NCI-H2227 (cell line): ENCODE measurements around the gene S100A4.
A peak's percentile ranks its signal among the peaks of the same experiment; 100 is the strongest.

Experiments
- DNase-seq: peaks from one replicate; lab custom pipeline; 2025; ENCODE audit not compliant: unreplicated experiment; lab: John Stamatoyannopoulos, UW

S100A4 gene

DNA sequence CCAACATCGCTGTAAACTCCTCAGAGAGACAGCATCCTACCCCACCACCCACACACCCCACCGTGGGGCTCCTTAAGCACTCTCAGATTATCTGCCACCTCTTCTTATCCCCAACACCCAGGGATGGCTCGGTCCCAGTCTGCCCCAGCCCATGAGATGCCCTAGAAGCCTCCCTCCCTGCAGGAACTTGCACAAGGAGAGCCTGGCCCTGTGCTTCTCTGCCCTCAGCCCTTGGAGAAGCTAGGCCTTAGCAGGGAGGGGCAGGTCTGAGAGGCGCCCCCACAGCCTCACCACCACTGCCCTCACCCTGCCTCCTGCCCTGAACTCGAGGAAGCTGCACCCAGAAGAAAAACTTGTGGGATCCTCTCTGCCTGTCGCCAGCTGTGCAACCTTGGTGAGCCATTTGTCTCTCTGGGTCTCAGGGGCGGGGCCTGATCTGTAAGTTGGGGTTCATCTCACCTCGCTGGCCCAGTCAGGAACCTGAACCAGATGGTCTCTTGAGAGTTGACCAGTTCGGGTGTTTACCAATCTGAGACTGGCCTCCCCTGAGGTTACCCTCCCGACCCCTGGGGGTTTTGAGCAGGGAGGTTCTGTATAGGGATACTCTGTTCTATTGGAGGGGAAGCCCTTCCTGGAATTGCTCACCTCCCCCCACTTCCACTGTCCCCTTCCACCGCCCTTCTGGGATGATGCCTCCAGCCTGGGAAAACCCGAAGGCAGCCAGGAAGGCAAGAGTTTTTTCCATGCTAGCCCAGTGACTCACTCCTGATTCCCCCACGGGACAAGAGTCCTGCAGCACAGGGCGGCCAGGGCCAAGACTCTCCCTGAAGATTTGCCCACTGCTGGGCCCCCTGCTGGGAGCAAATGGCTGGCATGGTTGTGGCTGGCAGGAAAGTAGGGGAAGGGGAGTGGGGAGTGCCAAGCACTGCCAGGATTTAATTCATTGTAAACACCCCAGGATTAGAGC lies 3.4 kb upstream of the S100A4 start, which contains the start of gene S100A3:
Gene S100A3, minus strand, starts transcription at position 537 of the 967 bp plus-strand sequence. CDS start 773 bp downstream, outside the sequence.
- no peak for DNase-seq

DNA sequence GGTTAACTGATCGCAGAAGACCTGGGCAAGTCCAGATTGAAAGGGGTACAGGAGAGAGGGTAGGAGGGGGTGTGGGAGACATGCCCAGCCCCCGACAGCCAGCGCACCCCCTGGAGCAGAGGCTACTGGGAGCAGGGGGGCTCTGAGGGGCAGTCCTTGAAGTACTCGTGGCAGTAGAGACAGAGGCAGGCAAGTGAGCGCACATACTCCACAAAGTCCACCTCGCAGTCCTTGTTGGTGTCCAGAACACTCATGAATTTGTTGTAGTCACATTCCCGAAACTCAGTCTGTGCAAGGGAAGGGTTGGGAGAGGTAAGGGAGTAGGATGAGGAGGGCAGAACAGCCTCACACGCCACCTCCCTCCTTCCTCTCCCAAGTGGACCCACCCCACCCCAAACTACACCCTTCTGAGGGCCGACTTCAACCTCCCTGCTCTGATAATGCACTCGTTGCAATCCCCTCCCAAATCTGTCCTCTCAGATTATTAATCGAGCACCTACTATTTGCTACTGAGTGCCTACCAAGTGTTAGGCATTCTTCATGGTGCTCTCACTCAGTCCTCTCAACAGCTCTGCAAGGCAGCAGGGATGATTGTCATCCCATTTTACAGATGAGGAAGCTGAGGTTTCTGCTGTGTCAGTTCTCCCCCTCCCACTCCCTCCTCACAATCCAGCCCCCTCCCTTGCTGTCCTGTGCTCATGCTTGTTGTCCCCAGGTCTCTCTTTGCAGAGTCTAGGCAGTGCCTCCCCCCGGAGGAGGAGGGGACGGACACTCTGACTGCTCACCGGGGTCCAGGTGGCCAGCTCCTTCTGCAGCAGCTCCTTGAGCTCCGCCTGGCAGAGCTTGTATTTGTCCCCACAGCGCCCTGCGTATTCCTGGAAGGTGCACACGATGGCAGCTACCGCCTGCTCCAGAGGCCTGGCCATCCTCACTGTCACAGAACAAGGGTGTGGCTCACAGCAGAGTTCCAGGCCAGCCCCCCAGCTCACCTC lies 2.2 kb upstream of the S100A4 start:
- DNase-seq = no peak

DNA sequence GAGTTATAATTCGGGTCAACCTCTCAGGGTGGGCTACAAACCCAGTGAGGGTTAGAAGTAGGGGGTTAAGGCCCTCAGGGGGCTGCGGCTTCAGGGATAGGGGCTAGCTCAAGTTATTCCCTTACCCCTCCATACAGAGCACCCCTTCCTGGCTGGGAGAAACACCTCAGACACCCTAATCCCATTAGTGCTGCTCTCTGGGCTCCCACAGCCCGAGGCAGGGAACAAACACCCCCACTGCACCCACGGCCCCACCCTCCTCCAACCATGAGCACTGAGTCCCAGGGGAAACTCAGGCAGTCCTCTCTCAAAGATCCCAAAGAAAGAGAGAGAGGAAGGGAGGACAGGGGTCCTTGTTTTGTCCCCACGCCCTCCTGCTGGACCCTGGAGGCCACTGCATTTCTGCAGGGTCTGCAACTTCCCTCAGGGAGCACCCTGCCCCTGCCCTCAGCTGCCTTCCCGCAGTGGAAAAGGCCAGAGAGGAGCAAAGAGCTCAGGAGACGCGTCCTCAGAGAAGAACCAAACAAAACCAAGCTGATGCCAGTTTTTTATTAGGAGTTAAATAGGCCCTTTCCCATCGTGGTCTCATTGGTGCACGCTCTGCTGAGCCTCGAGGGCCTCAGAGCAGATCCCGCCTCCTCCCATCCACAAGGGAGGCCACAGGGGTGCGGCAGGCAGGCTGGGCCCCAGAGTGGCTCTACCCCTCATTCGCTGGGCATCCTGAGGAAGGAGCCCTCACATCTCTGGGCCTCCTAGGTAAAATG lies 1.4 kb upstream of the S100A4 start:
- DNase-seq = no peak

DNA sequence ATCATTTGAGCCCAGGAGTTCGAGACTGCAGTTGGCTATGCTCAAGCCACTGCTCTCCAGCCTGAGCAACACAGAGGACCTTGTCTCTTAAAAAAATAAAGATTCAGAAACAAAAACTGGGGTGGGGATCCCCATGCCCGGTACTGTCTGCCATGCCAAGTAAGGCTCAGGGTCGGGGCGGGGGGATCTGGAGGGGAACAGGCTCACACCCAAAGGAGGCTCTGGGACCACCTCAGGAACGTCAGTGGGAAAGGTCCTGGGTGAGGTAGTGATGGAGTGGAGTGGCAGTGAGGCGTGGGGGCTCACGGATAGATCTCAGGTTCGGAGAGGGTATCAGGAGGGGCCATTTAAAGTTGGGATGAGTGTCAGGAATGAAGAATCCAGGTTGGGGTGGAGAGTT lies 765 bp upstream of the S100A4 start:
- no peak for DNase-seq

DNA sequence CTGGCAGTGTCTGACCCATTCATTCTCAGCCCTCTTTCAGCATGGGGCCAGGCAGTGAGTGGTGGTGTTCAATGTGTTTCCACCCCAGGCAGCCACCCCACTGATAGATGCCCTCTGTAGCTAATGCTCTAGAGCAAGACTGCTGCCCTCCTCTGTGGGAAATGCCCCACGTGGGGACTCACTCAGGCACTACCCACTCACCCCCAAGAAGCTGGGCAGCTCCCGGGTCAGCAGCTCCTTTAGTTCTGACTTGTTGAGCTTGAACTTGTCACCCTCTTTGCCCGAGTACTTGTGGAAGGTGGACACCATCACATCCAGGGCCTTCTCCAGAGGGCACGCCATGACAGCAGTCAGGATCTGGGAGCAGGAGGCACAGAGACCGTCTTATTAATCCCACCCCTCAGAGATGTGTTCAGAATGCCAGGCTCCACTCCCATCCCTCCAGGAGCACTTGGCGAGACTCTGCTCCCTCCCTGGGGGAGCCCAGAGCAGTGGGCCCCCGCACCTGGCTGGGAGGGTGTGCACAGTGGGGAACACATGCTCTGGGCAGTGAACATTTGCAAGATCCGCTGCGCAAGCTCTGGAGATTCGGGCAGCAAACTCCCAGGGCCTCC lies 1.0 kb downstream of the S100A4 start:
- no peak for DNase-seq

DNA sequence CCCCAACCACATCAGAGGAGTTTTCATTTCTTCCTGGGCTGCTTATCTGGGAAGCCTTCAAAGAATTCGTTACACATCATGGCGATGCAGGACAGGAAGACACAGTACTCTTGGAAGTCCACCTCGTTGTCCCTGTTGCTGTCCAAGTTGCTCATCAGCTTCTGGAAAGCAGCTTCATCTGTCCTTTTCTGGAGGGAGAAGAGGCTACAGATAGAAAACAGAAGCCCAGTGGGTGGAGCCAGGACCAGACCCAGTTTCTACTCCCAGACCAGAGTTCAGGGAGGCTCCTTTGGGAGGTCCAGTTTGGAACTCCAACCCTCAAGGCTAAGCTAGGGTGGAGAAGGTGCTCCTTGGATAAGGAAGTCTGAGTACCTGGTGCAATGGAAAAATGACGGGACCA lies 1.9 kb downstream of the S100A4 start:
- no peak for DNase-seq

DNA sequence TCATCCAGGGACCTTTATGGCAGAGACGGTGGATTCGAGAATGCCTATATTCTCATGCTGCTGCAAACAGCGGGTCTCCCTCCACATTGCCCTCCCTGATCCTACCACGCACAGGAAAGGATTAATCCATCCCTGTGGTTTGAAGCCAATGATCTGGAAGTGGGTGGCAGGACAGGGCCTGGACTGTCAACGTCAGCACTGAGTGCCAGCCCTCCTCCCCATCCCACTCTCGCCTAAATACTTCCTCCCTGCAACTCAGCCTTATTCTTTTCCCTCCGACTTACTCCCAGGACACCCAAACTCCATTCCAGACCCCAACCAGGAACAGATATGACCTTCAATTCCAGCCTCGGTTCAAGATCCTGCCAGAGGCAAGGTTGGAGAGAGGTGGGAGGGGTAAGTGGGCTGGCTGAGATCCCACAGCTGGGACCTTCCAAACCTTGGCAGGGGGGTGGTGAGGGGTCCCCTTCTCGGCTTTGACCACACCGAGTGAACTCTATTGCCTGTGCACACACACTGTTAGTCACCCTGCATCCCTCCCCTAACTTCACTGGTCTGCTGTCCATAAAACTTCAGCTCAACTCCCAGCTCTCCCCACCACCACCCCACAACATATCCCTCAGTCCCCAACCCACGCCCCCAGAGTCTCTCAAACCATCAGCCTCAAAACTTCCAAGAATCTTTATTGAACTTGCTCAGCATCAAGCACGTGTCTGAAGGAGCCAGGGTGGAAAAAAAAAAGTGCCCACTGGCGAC lies 2.5 kb downstream of the S100A4 start:
- DNase-seq = no peak

DNA sequence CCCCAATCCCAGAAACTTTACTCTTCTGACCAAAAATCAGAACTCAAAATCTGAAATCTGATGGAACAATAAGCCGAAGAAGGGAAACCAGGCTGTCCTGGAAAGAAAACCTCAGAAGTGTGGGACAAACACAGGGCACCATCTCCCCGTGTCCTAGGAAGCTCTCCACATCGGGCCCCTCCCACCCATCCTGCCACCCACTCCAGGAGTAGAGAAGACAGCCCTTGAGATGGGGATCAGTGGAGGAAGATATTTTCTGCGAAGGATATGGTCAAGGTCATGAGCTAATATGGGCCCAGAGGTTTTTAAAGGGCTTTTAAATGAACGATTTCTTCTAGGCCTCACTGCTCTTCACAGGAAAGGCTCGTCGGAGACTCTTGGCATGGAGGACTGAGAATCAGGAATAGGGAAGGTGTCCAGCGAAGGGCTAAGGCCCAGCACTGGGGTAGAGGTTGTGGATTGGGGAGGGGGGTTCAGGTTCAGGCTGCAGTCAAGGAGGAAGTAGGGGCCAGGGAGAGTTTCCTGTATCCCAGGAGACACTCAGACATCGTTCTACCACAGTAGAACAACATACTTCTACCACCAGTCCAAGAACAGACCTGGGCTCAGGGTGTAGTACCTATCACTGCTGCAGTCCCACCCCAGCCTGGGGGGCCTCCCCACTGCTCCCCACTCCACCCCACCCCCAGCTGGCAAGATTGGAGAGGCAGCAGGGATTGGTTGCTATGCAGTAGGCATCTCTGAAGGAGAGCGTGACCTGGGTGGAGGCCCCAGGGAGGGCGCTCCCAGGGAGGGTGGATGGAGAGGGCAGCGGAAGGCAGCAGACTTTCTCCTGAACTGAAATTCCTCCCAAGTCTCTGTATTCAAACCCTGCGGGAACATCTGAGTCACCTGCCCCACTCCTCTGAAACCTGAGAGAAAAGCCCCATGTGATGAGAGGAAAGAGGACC lies 3.7 kb downstream of the S100A4 start:
- no peak for DNase-seq

DNA sequence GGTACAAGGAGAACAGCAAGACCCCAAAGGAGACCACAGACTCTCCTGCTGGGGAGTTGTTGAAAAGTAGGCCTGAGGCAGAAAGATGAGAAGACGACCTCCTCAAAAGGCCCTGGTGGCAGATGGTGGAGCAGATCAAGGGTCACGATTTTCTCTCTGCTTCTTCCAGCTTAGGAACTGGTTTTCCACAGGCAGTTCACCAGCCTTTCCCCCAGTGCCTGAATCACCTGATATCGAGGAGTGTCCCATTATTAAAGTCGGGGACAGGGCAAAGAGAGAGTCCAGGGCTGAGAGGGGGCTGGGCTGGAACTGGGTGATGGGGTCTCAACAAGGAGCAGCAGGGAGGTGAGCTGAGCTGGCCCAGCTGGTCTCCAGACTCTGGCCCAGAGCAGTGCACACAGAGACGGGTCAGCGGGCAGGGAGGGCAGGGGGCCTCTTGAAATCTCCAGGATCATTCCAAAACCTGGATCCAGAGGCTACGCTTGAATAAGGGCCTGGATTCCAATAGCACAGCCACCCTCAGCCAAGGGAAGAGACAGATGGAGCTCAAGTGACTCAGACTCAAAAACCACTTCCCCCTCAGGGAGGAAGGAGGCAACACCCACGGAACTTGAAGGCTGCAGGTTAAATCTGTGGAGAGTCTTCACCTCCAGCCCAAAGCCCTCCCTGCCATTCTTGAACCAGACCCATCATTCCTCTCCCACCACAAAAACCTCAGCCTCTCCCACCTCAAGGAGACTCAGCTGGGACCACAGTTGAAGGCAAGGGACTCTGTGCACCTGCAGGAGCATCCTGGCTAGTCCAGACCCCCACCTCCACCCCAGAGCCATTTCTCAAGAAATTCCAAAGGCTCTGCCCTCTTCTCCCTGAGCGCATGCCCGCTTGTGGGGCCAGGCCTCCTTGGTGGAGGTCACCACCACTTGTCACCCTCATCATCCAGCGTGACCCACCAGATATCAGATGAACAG lies 4.9 kb downstream of the S100A4 start, which contains the start of gene S100A5:
Gene S100A5, minus strand, starts transcription at position 541 of the 968 bp plus-strand sequence. CDS start 743 bp downstream, outside the sequence.
- no peak for DNase-seq

DNA sequence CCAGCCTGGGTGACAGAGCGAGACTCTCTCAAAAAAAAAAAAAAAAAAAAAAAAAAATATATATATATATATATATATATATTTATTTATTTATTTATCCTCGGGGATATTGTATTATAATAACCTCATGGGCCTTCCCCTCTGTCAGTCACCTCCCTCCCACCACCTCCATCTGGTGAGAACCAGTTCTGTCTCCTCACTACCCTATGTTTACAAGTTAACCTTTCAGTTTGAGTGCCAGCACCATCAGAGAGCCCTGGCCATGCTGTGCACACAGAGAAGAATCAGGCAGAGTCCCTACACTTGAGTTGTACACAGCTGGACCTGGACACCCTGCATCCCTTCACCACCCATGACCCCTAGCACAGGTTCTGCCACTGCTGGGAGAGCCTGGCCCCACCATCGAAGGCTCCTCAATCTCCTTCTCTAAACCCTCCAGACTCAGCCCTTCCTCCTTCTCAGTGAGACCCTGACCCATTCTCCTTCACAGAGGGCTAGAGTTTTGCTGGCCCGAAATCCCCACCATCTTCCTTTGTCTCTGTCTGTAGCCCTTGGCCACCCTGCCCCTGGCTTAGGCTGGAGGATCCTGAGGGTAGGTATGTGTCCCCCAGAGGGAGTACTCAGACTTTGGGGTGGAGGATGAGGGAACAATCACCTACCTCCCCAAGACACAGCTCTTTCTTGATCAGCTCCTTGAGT lies 6.1 kb downstream of the S100A4 start:
- DNase-seq = no peak

DNA sequence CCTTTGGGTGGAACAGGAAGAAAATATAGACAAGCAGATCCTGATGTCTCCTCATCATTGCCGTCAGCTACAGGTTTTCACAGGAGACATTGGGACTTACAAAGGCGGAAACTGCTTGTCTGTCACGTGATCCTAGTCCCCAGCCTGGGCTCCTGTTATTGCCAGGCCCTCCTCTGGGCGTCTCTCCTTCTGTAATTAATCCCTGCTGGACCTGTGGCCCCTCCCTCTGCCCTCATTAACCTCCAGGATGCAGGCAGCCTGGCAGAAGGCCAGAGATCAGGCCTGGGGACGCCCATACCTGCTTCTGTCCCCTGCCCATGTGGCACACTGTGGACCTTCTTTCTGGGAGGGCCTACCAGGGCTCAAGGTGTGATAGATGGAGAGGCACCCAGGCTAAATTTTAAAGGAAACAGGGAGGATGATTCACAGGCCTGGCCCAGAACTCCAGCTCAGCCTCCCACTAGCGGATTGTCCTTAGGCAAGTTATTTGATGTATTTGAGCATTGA lies 7.2 kb downstream of the S100A4 start:
- no peak for DNase-seq

DNA sequence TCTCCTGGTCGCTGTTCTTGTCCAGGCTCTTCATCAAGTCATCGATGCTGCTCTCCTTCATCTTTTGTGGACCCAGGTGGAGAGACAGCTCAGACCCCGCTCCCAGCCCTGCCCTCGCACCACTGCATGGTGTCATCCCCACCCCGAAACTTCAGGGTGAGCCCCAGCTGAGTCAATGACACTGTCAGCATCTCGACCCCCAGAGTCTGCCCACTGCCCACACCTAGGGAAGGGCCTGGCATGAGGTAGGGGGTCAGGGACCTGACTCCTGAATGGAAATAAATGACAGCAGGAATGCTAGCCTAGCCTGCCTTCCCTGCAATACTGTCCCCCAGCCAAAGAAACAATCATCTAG lies 8.3 kb downstream of the S100A4 start:
- DNase-seq = no peak

DNA sequence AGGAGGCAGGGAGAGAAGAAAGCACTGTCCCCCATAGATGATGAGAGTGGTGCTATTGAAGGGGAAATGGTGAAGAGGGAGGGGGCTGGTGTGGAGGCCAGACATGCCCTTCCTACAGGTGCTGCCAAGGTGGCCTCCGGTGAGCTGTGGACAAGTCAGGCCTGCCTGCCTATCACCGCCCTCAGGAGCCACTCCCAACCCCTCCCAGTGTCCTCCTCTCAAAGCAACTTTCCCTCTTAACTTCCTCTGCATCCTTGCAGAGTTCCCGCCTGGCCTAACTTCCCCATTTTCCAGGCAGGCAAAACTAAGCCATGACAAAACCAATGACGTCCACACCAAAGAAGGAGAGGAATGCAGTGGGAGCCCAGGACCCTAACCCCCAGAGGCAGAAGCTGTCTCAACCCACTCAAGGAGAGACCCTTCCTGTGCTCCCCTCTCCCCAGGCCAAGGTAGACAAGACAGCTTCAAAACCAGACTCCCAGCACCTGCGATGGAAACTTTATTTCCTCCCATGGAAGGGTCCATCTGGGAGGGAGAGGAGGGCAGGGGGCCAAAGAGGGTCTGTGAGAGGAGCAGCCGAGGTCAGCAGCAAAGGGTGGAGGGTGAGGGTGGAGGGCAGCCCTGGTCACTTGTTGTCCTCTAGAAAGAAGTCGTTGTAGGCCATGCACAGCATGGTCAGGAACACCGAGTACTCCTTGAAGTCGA lies 8.8 kb downstream of the S100A4 start:
- no peak for DNase-seq

DNA sequence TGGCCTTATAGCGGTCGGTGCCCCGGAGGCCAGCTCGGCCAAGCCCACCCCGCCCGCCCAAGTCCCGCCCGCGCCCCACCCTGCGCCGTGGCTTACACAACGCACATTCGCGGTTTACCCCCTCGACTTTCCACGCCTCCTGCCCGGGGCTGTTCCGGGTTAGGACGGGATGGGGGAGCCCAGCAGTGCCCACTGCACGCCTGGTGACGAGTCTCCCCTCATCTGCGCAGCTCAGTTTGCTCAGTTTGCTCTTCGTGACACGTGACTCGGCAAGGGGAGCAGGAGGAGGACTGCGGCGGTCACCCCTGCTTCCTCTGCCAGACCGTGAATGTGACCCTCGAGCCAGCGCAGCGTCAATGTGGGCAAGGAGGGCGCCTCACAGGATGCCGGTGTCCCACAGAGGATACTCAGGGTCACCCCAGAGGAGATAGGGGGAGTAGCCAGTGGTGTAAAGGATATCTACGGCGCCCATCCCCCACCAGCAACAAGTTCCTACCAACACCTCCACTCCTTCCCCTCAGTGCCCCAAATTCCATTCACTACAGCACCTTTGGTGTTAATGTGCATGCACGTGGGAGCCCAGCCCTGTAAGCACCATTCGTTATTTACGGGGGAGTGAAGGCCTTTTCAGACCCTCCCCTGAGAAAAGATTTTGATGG lies 9.5 kb downstream of the S100A4 start:
- peak; percentile 57 for DNase-seq

DNA sequence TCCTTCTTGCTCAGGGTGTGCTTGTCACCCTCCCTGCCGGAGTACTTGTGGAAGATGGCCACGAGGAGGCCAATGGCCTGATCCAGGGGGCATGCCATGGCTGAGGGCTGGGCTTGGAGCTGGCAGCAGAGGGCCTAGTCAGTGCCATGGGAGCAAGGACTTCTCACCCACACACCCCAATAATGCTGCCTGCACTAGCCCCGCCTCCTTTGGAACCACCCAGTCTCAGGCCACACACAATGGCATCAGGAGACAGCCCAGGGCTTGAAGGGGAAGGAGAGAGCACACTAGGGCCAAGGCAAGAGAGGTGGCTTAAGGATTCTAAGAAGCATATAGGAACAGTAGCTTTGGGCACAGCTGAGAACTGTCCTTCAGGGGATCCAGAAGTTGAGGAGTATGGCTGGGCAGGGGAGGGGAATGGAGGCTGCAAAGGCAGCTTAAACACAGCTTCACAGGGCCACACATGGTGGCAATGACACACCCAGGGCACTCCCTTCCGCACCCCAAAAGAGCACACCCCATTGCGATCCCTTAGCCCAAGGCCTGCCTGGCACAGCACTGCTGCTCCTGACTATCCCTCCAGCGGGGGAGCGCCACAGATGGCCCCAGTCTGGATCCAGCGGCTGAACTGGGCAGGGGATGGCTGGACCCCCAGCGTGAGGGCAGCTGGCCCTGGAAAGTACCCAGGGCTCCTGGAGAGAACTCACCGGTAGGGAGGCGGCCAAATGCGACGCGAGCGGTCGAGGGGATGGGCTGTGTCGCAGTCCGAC lies 10.2 kb downstream of the S100A4 start, which contains the start of gene S100A6:
Gene S100A6, minus strand, starts transcription at position 750 of the 770 bp plus-strand sequence. Its CDS starts 652 bp downstream, at position 98.
- DNase-seq = no peak
